Measurements from ENCODE around the gene CACNA1C.

The CACNA1C gene

DNA sequence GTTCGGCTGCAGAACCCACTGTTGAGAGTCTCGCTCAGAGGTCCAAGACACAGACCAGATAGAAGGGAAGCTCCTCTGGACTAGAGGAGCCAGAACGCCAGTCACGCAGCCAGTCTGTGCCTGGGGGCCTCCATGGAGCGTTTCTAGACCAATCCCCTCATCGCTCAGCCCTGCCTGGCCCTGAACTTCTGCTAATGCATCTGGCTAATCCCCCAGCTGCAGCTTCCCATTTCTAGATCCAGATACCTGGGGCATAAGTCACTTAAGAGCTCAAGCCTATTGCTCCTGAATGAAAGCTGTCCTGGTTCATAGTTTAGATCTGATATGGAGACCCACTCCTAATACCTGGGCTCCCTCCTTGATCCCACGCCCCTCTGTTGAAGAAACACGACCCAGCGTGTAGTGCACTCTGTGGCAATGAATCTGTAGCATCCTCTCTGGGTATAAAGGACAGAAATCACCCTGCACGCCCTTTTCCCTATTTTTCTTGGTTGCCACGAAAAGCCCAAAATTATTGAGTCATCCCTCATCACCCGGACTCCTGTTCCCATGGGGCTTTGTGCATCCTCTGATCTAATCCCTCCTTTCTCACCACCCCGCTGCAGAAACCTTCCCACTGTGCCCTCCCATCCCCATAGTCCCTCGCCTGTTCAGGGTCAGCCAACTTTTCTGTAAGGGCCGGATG is 400.4 kb downstream of the CACNA1C start:
- peak in 1 of 2 donors; percentile 61 for DNase-seq (ENCODE audit: low read depth in 2 of 2)
- no peak overlapping the region for H3K4me3 ChIP-seq (replicated peaks in 1 of 2; ENCODE audit: low read depth in 2 of 2, low read length in 2 of 2)
- TF ChIP-seq, protein P1, sequence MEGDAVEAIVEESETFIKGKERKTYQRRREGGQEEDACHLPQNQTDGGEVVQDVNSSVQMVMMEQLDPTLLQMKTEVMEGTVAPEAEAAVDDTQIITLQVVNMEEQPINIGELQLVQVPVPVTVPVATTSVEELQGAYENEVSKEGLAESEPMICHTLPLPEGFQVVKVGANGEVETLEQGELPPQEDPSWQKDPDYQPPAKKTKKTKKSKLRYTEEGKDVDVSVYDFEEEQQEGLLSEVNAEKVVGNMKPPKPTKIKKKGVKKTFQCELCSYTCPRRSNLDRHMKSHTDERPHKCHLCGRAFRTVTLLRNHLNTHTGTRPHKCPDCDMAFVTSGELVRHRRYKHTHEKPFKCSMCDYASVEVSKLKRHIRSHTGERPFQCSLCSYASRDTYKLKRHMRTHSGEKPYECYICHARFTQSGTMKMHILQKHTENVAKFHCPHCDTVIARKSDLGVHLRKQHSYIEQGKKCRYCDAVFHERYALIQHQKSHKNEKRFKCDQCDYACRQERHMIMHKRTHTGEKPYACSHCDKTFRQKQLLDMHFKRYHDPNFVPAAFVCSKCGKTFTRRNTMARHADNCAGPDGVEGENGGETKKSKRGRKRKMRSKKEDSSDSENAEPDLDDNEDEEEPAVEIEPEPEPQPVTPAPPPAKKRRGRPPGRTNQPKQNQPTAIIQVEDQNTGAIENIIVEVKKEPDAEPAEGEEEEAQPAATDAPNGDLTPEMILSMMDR (IDR thresholded peaks at IDR 0.05; ENCODE audit: low read depth, low read length), result no peak

DNA sequence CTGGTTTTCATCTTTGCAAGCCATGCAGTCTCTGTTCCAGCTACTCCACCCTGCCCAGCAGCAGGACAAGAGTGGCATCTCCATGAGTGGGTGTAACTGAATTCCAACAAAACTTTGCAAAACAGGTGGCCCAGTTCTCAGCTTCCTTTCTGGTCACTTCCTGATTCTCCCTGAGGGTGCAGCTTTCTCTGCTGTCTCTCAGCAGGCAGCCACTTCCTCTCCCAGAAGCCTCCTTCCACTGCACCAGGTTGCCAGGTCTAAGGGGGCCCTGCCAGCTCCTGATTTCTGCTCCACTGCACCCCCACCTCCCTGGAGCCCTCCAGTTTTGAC is 400.9 kb downstream of the CACNA1C start:
- no peak for DNase-seq (ENCODE audit: low read depth in 2 of 2)
- no peak overlapping the region for H3K4me3 ChIP-seq (replicated peaks in 1 of 2; ENCODE audit: low read depth in 2 of 2, low read length in 2 of 2)
- TF ChIP-seq, protein P1 (IDR thresholded peaks at IDR 0.05; ENCODE audit: low read depth, low read length), result no peak

DNA sequence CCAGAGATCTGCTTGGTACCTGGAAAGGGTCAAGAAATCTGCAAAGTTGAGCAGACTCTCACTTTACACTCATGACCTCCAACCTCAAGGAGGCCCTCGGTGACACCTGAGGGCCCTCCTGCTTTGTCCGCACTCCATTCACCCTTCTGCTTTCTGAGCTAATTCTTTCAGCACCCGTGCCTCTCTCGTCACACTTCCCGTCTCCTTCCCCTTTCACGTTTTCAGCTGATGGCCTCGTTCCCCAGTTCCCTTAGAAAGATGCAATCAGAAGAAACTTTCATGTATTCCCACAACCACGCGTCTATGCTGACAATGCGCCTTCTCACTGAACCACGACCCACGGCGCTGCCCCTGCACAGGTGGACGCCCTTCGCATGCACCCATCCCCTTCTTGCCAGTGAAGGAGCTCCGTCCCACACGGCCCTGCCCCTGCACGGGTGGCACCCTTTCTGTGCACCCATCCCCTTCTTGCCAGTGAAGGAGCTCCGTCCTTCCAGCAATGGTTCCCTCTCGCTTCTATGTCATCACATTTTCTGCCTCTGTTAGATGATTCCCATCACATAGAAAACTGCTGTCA is 401.9 kb downstream of the CACNA1C start:
- no peak for DNase-seq (ENCODE audit: low read depth in 2 of 2)
- no peak overlapping the region for H3K4me3 ChIP-seq (replicated peaks in 1 of 2; ENCODE audit: low read depth in 2 of 2, low read length in 2 of 2)
- TF ChIP-seq, protein P1 (IDR thresholded peaks at IDR 0.05; ENCODE audit: low read depth, low read length), result no peak

DNA sequence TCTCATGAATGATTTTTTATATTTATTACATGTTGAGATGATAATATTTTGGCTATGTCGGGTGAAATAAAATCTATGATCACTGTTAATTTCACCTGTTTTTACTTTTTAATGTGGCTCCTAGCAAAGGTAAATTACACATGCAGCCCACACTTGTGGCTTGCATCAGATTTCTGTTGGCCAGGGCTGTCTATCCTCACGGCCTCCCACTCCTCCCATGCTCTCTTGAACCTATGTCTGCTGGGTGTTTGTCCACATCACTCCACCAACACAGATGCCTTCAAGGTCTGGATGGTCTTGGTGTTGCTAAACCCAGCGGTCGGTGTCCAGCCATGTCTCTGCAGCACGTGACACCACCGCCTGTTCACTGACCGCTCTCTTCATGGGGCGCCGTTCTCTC is 402.6 kb downstream of the CACNA1C start:
- H3K4me3 ChIP-seq (replicated peaks in 1 of 2; ENCODE audit: low read depth in 2 of 2, low read length in 2 of 2), result no peak overlapping the region
- DNase-seq (ENCODE audit: low read depth in 2 of 2), result no peak
- TF ChIP-seq, protein P1 (IDR thresholded peaks at IDR 0.05; ENCODE audit: low read depth, low read length), result no peak

DNA sequence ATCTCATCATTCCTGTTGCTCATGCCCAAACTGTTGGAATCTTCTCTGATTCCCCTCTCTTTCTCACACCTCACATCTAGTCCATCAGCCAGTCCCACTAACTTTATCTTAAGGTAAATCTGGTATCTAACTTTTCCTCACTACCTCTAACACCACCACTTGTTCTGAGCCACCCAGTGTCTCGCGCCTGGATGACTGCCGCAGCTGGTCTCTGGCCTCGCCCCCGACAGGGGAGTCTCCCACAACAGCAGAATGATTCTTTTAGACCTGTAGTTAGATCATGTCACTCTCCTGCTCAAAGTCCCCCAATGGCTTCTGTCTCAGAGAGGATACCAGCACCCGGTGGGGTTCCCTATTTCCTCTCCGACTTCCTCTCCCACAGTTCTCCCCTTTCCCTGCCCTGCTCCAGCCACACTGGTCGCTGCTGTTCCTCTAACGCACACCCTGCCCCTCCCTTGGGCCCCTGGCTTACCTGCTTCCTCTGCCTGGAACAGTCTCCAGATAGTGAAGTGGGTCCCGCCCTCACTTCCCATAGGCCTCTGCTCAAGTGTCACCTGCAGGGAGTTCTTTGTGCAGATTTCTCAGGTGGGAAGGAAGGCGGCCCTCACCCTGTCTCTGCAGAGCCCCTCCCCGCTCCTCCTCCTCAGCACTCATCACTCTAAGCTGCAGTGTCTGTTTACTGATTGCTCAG is 403.5 kb downstream of the CACNA1C start:
- DNase-seq (ENCODE audit: low read depth in 2 of 2), result no peak
- no peak overlapping the region for H3K4me3 ChIP-seq (replicated peaks in 1 of 2; ENCODE audit: low read depth in 2 of 2, low read length in 2 of 2)
- TF ChIP-seq, protein P1 (IDR thresholded peaks at IDR 0.05; ENCODE audit: low read depth, low read length), result no peak

DNA sequence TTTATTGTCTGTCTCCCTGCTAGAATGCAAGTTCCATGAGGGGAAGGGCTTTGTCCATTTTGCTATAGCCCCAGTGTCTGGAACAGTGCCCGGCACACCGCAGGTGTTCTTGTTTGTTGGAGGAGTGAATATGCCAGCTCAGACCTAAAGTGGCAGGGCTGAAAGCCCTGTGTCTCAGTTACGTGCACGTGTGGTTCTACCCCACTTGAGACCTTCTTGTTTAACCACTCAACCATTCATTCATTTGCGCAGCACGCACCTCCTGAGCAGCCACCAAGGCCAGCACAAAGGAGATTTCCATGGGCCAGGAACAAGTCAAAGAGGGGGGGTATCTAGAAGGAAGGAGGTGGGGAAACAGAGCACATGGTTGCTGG is 404.0 kb downstream of the CACNA1C start:
- DNase-seq (ENCODE audit: low read depth in 2 of 2), result no peak
- TF ChIP-seq, protein P1 (IDR thresholded peaks at IDR 0.05; ENCODE audit: low read depth, low read length), result no peak
- H3K4me3 ChIP-seq (replicated peaks in 1 of 2; ENCODE audit: low read depth in 2 of 2, low read length in 2 of 2), result no peak overlapping the region
